Naive thymus-derived CD8-positive, alpha-beta T cell (primary cell): ENCODE results near the gene ZNF599. TPM values are rescaled to one million over a fixed set of nuclear protein-coding genes. Genes with fewer than 3 reads are reported as not detected.

Experiments used
- ATAC-seq, 2 donors: fragments of 150-1000 bp; cut with Tn5 transposase in 1 of 2; sonication (Bioruptor Pico), chemical (Tn5 transposase) in 1 of 2; 1 replicate in 1 of 2; 2 replicates in 1 of 2; pipeline ENCODE4 v1.10.0; 2021; ENCODE audit warnings: mild to moderate bottlenecking in 2 of 2, moderate library complexity in 2 of 2
- POLR2A ChIA-PET: fragments of 350-600 bp; sonication (Branson Sonifier 250); formaldehyde crosslinking; loops from one replicate; lab custom pipeline; 2021; ENCODE audit warnings: antibody characterized with exemption; lab: Charles Lee
- DNase-seq, 10 donors: peaks; one replicate each; pipeline versions ENCODE4 v3.0.0 to v3.0.0-alpha.2; 2020 to 2022
- H3K27ac Mint-ChIP-seq, 10 donors: one replicate each; pipeline ENCODE4 v1.8.0; 2020 to 2022; ENCODE audit warnings: mild to moderate bottlenecking in 10 of 10, mixed read lengths in 10 of 10, moderate library complexity in 4 of 10, inconsistent platforms in 1 of 10
- H3K27me3 Mint-ChIP-seq, 5 donors: one replicate each; pipeline ENCODE4 v1.8.0; 2021 to 2022; ENCODE audit warnings: mixed read lengths in 5 of 5
- H3K36me3 Mint-ChIP-seq, 3 donors: one replicate each; pipeline ENCODE4 v1.8.0; 2020 to 2022; ENCODE audit warnings: mixed read lengths in 3 of 3, mild to moderate bottlenecking in 2 of 3, inconsistent platforms in 1 of 3
- H3K4me1 Mint-ChIP-seq, 4 donors: one replicate each; pipeline ENCODE4 v1.8.0; 2021 to 2022; ENCODE audit warnings: mixed read lengths in 4 of 4
- H3K4me3 Mint-ChIP-seq, 10 donors: one replicate each; pipeline ENCODE4 v1.8.0; 2020 to 2022; ENCODE audit warnings: mild to moderate bottlenecking in 10 of 10, mixed read lengths in 10 of 10, moderate library complexity in 6 of 10, inconsistent platforms in 1 of 10
- H3K9me3 Mint-ChIP-seq, 9 donors: one replicate each; pipeline ENCODE4 v1.8.0; 2020 to 2022; ENCODE audit warnings: mixed read lengths in 9 of 9, mild to moderate bottlenecking in 3 of 9, inconsistent platforms in 1 of 9, moderate library complexity in 1 of 9
- polyA plus RNA-seq, 3 donors: library from polyadenylated mRNA; unstranded; fragments of 300-500 nt; fragmentation: Illumina TruSeq; gene quantifications; one replicate each; pipeline ENCODE4 v1.2.3, GENCODE V29; 2021
- total RNA-seq, 8 experiments: library from RNA in 2 of 8; stranded (reverse) in 2 of 8; gene quantifications; one replicate each; pipeline ENCODE4 v1.2.3 and lab custom pipeline; 2021 to 2026

ZNF599 gene
- total and polyA plus RNA-seq, 5 experiments from 2014 or later: 8.6 to 11.3 (median 9.5) TPM

DNA sequence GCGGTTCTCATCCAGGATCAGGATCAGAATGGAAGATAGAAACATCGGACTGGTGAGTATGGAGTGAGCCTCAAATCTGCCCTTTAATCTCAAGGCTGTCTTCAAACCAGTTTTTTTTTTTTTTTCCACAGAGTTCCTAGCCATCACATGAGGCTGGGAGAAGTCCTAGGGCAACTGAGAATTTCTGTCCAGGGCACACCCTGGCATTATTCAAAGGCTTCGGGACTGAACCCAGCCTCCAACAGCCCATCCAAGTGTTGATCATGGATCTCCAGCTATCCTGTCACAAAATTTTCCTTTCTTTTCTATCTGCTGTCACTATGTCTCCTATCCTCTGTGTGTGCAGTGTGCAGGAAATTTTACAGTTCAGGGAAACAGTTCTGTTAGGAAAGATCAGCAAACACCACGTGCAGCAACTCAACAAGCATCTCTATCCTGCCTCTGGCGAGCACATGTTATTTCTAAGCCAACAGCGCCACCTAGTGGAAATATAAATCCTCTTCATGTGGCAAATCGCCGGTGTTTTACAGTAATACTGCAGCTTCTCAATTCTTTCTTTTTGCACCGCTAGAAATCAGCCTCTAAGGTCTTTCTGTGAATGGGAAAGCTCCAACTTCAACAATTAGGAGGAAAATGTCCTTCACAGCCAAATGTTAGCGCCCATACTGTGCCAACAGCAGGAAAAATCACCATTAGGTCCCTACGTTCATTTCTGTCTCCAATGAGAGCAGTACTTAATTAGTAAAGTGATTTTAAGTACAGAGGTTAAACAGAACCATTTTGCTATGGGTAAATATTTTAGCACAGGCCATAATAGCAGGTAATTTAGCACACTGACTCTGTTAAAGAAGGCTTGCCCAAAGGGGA is 60.4 kb downstream of the ZNF599 start:
- Mint-ChIP-seq H3K4me1 (peaks cover 0 to 6% (median under 1%) of the 10 kb centered on the region in 4 donors), H3K36me3 (peaks cover 5 to 23% (median 8%) of the 10 kb centered on the region in 3 donors), H3K4me3 (no peak overlapping the region), H3K9me3 (peaks cover 0 to 30% (median 22%) of the 10 kb centered on the region in 9 donors), H3K27ac (peak overlapping the region in 1 of 10 donors; percentile 34), H3K27me3 (peaks cover 21 to 74% (median 28%) of the 10 kb centered on the region in 5 donors)
- DNase-seq (peak in 9 of 10 donors; percentile 47 to 81 (median 69)), ATAC-seq (peak; percentile 65 to 76)
- POLR2A ChIA-PET: no interaction called here

DNA sequence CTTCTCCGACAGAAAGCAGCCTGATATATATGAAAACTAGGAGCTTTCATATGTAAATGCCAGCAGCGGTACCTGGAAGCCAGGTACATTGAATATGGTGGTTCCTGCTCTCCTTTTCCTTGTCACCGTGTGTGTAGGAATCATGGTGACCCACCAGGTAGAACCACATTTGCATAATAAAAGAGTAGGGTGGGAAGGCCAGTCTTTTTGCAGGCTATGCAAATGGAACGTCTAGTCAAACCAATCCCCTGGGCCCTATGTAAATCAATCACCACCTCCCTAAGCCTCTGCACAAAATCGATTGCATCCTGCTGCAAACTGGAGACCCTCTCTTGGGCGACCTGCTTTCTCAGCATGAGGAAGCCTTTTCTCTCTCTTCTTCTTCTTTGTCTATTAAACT is 61.1 kb downstream of the ZNF599 start:
- Mint-ChIP-seq H3K9me3 (peaks cover 0 to 38% (median 24%) of the 10 kb centered on the region in 9 donors), H3K4me1 (peaks cover 0 to 6% (median under 1%) of the 10 kb centered on the region in 4 donors), H3K36me3 (peaks cover 5 to 27% (median 10%) of the 10 kb centered on the region in 3 donors), H3K4me3 (no peak overlapping the region), H3K27ac (no peak overlapping the region), H3K27me3 (peaks cover 19 to 74% (median 27%) of the 10 kb centered on the region in 5 donors)
- DNase-seq (no peak), ATAC-seq (no peak)
- POLR2A ChIA-PET: interaction anchor here (1.5 kb wide), 1 partner anchor 72 kb away, joined by 3 read pairs; no protein-coding TSS in a partner anchor

Other genes starting within 250 kb of the ZNF599 start
- gene SCGB2B2, start 96.1 kb downstream of the ZNF599 start, total RNA-seq: under 1 TPM; 0.75 to 0.82 TPM
- not detected for gene SCGB2B2, start 96.1 kb downstream of the ZNF599 start, polyA plus RNA-seq
- gene ZNF302, start 95.5 kb downstream of the ZNF599 start, total RNA-seq: 10 to 100 TPM; 59.6 to 62.6 TPM
- gene ZNF302, start 95.5 kb downstream of the ZNF599 start, polyA plus RNA-seq: 10 to 100 TPM; 17.5 to 23.1 (median 21.7) TPM
- gene ZNF181, start 39.0 kb downstream of the ZNF599 start, total RNA-seq: 10 to 100 TPM; 28.7 to 29.5 TPM
- 10 to 100 TPM; 23.1 to 36.4 (median 35.7) TPM for gene ZNF181, start 39.0 kb downstream of the ZNF599 start, polyA plus RNA-seq
- 10 to 100 TPM; 10.4 to 11.7 TPM for gene ZNF30, start 153.7 kb upstream of the ZNF599 start, total RNA-seq
- gene ZNF30, start 153.7 kb upstream of the ZNF599 start, polyA plus RNA-seq: 1 to 10 TPM; 4.9 to 8.0 (median 5.8) TPM
- gene ZNF792, start 191.0 kb upstream of the ZNF599 start, total RNA-seq: 10 to 100 TPM; 34.4 to 35.5 TPM
- gene ZNF792, start 191.0 kb upstream of the ZNF599 start, polyA plus RNA-seq: 10 to 100 TPM in 2 of 3 donors, 1 to 10 TPM in 1; 9.7 to 18.7 (median 16.0) TPM
- 100 to 1,000 TPM; 317 to 335 TPM for gene GRAMD1A, start 227.1 kb upstream of the ZNF599 start, total RNA-seq
- gene GRAMD1A, start 227.1 kb upstream of the ZNF599 start, polyA plus RNA-seq: 10 to 100 TPM; 29.5 to 77.0 (median 42.0) TPM